ENCODE results near the gene CDH8. TPM values are rescaled to one million over a fixed set of nuclear protein-coding genes. Genes with fewer than 3 reads are reported as not detected.

Gene CDH8
- polyA plus RNA-seq, 2 of the 4 experiments (the other 2 are of a cell fraction) = 0.23 to 0.94 TPM

GRCh38 chr16:61946019-61946418 is 90.2 kb downstream of the CDH8 start:
- Histone ChIP-seq H3K27ac (no peak overlapping the region), H3K4me3 (no peak overlapping the region), H3K4me1 (no peaks in the 10 kb centered on the region), H3K9me3 (no peaks in the 10 kb centered on the region), H3K4me2 (no peak overlapping the region)
- CTCF ChIA-PET = no interaction called here
- ATAC-seq (no peak), FAIRE-seq (no peak), DNase-seq (ENCODE audit: low read depth in 1 of 2, low spot score in 1 of 2) (no peak)
- POLR2A ChIA-PET = no interaction called here
- TF ChIP-seq, protein P1, sequence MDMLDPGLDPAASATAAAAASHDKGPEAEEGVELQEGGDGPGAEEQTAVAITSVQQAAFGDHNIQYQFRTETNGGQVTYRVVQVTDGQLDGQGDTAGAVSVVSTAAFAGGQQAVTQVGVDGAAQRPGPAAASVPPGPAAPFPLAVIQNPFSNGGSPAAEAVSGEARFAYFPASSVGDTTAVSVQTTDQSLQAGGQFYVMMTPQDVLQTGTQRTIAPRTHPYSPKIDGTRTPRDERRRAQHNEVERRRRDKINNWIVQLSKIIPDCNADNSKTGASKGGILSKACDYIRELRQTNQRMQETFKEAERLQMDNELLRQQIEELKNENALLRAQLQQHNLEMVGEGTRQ (IDR thresholded peaks at IDR 0.05) = no peak
- TF ChIP-seq JUN (IDR thresholded peaks at IDR 0.05) = no peak
- no peak for TF ChIP-seq RARB (CRISPR knock-in tag; IDR thresholded peaks at IDR 0.05)
- no peak for TF ChIP-seq FOSL2 (IDR thresholded peaks at IDR 0.05)
- TF ChIP-seq FOSL2 (CRISPR knock-in tag; IDR thresholded peaks at IDR 0.05) = no peak
- no peak for TF ChIP-seq POLR2AphosphoS2 (conservative IDR thresholded peaks at IDR 0.05; ENCODE audit: low read length)
- no peak for TF ChIP-seq MAX (IDR thresholded peaks at IDR 0.05)
- TF ChIP-seq KDM1A (IDR thresholded peaks at IDR 0.05; ENCODE audit: low read depth) = no peak

DNA sequence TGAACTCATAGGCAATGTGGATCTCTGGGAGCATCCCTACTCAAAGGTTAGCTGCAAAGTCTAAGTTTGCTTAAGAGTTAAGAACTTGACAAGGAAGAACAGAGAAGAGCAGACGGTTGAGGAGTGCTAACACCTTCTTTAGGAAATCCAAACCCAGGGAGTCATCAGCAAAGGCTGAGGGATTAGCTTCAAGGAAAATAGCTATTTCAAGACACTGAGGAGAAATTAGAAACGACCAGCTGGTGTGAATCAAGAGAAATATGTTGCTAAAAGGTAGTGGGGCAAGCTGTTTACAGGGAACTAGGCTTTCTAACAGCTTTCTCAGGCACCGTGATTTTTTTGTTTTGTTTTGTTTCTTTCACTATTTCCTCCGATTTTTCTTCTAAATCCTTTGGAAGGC is 90.7 kb downstream of the CDH8 start:
- H3K9me3 ChIP-seq = no peaks in the 10 kb centered on the region
- POLR2A ChIA-PET = no interaction called here
- DNase-seq (ENCODE audit: low read depth in 1 of 2, low spot score in 1 of 2) (no peak), ATAC-seq (no peak), FAIRE-seq (no peak)
- 8% methylated on average over 4 of the region's 4 CpGs for WGBS (ENCODE audit: missing lambda C conversion rate)
- TF ChIP-seq KDM1A (IDR thresholded peaks at IDR 0.05; ENCODE audit: low read depth) = no peak
- no peak for TF ChIP-seq RFX5 (IDR thresholded peaks at IDR 0.05)
- TF ChIP-seq NR3C1 (IDR thresholded peaks at IDR 0.05) = no peak
- TF ChIP-seq, protein P2, sequence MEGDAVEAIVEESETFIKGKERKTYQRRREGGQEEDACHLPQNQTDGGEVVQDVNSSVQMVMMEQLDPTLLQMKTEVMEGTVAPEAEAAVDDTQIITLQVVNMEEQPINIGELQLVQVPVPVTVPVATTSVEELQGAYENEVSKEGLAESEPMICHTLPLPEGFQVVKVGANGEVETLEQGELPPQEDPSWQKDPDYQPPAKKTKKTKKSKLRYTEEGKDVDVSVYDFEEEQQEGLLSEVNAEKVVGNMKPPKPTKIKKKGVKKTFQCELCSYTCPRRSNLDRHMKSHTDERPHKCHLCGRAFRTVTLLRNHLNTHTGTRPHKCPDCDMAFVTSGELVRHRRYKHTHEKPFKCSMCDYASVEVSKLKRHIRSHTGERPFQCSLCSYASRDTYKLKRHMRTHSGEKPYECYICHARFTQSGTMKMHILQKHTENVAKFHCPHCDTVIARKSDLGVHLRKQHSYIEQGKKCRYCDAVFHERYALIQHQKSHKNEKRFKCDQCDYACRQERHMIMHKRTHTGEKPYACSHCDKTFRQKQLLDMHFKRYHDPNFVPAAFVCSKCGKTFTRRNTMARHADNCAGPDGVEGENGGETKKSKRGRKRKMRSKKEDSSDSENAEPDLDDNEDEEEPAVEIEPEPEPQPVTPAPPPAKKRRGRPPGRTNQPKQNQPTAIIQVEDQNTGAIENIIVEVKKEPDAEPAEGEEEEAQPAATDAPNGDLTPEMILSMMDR (IDR thresholded peaks at IDR 0.05) = no peak
- no peak for TF ChIP-seq TP53 (CRISPR knock-in tag; IDR thresholded peaks at IDR 0.05)
- TF ChIP-seq, protein P3, sequence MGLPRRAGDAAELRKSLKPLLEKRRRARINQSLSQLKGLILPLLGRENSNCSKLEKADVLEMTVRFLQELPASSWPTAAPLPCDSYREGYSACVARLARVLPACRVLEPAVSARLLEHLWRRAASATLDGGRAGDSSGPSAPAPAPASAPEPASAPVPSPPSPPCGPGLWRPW (IDR thresholded peaks at IDR 0.05) = no peak
- no peak for TF ChIP-seq SREBF2 (IDR thresholded peaks at IDR 0.05)
- no peak for TF ChIP-seq RNF2 (IDR thresholded peaks at IDR 0.05; ENCODE audit: borderline replicate concordance, low read depth)
- no peak for TF ChIP-seq NPAS2 (CRISPR knock-in tag; IDR thresholded peaks at IDR 0.05; ENCODE audit: borderline replicate concordance)
- no peaks in the 10 kb centered on the region for H3K4me1 ChIP-seq
- H3K4me2 ChIP-seq = no peak overlapping the region
- H3K4me3 ChIP-seq = no peak overlapping the region
- no peak overlapping the region for H3K27ac ChIP-seq
- CTCF ChIA-PET = interaction anchor here (0.6 to 0.8 kb wide), 2 partner anchors 15 to 47 kb away, joined by 3 to 4 read pairs; no protein-coding TSS in a partner anchor

- no peak overlapping the region for H3K4me3 ChIP-seq
- ChIA-PET POLR2A (no interaction called here), CTCF (no interaction called here)
- no peaks in the 10 kb centered on the region for H3K9me3 ChIP-seq
- TF ChIP-seq, protein P2 (IDR thresholded peaks at IDR 0.05) = no peak
- TF ChIP-seq ESRRA (IDR thresholded peaks at IDR 0.05; ENCODE audit: borderline replicate concordance, low read length) = no peak
- TF ChIP-seq FOSB (CRISPR knock-in tag; IDR thresholded peaks at IDR 0.05) = no peak
- TF ChIP-seq SREBF2 (IDR thresholded peaks at IDR 0.05) = no peak
- TF ChIP-seq RAD21 (conservative IDR thresholded peaks at IDR 0.05 in 1 of 2, IDR thresholded peaks at IDR 0.05 in 1 of 2) = no peak
- TF ChIP-seq CHD2 (IDR thresholded peaks at IDR 0.05; ENCODE audit: low read length, partially characterized antibody) = no peak
- TF ChIP-seq, protein P1 (IDR thresholded peaks at IDR 0.05) = no peak
- TF ChIP-seq, protein P4, sequence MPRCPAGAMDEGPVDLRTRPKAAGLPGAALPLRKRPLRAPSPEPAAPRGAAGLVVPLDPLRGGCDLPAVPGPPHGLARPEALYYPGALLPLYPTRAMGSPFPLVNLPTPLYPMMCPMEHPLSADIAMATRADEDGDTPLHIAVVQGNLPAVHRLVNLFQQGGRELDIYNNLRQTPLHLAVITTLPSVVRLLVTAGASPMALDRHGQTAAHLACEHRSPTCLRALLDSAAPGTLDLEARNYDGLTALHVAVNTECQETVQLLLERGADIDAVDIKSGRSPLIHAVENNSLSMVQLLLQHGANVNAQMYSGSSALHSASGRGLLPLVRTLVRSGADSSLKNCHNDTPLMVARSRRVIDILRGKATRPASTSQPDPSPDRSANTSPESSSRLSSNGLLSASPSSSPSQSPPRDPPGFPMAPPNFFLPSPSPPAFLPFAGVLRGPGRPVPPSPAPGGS (IDR thresholded peaks at IDR 0.05) = no peak
- TF ChIP-seq CEBPB (IDR thresholded peaks at IDR 0.05) = no peak
- TF ChIP-seq SMC3 (IDR thresholded peaks at IDR 0.05) = no peak
- no peak for TF ChIP-seq ATOH8 (CRISPR knock-in tag; IDR thresholded peaks at IDR 0.05; ENCODE audit: low read depth)
- TF ChIP-seq MAZ (IDR thresholded peaks at IDR 0.05; ENCODE audit: borderline replicate concordance, low read depth, low read length) = no peak
- DNase-seq (ENCODE audit: low read depth in 1 of 2, low spot score in 1 of 2) = no peak
- WGBS (ENCODE audit: missing lambda C conversion rate) = 12% methylated on average over 3 of the region's 3 CpGs
- FAIRE-seq = no peak
- H3K4me2 ChIP-seq = no peak overlapping the region
- H3K27ac ChIP-seq = no peak overlapping the region
- no peak for ATAC-seq
- no peaks in the 10 kb centered on the region for H3K4me1 ChIP-seq
Observed at GRCh38 chr16:61944004-61944403, 92.2 kb downstream of the CDH8 start.
